ENCODE results near the gene PIK3CA.

PIK3CA gene

GRCh38 chr3:179166561-179167201 is 18.5 kb downstream of the PIK3CA start:
- H3K9ac ChIP-seq (ENCODE audit: low read depth, low read length): no peak overlapping the region
- ATAC-seq (ENCODE audit: insufficient read depth, low read depth) (no peak), DNase-seq (no peak)
- H3K4me3 ChIP-seq (ENCODE audit: low read depth in 1 of 2, low read length in 2 of 2): no peak overlapping the region
- H3K27ac ChIP-seq (ENCODE audit: low read length): no peak overlapping the region
- H3K79me2 ChIP-seq (ENCODE audit: insufficient read depth, low read length): peaks cover 97% of the 10 kb centered on the region
- H3K36me3 ChIP-seq (ENCODE audit: insufficient read depth, low read length): no peaks in the 10 kb centered on the region
- H3K4me2 ChIP-seq (ENCODE audit: insufficient read depth, low read length): no peak overlapping the region
- H4K20me1 ChIP-seq (ENCODE audit: insufficient read depth, low read length): peaks cover 25% of the 10 kb centered on the region
- TF ChIP-seq, protein P1, sequence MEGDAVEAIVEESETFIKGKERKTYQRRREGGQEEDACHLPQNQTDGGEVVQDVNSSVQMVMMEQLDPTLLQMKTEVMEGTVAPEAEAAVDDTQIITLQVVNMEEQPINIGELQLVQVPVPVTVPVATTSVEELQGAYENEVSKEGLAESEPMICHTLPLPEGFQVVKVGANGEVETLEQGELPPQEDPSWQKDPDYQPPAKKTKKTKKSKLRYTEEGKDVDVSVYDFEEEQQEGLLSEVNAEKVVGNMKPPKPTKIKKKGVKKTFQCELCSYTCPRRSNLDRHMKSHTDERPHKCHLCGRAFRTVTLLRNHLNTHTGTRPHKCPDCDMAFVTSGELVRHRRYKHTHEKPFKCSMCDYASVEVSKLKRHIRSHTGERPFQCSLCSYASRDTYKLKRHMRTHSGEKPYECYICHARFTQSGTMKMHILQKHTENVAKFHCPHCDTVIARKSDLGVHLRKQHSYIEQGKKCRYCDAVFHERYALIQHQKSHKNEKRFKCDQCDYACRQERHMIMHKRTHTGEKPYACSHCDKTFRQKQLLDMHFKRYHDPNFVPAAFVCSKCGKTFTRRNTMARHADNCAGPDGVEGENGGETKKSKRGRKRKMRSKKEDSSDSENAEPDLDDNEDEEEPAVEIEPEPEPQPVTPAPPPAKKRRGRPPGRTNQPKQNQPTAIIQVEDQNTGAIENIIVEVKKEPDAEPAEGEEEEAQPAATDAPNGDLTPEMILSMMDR (IDR thresholded peaks at IDR 0.05; ENCODE audit: borderline replicate concordance, extremely low read depth, low read length, poor library complexity, severe bottlenecking): no peak
- TF ChIP-seq EZH2 (IDR thresholded peaks at IDR 0.05; ENCODE audit: borderline replicate concordance, low read depth, low read length, severe bottlenecking): no peak
- no peaks in the 10 kb centered on the region for H3K4me1 ChIP-seq (ENCODE audit: insufficient read depth, low read length)
- no peaks in the 10 kb centered on the region for H3K27me3 ChIP-seq (ENCODE audit: insufficient read depth, low read length, poor library complexity)
- peaks cover 5% of the 10 kb centered on the region for H3K9me3 ChIP-seq (ENCODE audit: insufficient read depth, low read length, severe bottlenecking)
- no peak overlapping the region for H2AFZ ChIP-seq (ENCODE audit: low read depth, low read length)

- no peaks in the 10 kb centered on the region for H3K4me1 ChIP-seq (ENCODE audit: insufficient read depth, low read length)
- H3K9me3 ChIP-seq (ENCODE audit: insufficient read depth, low read length, severe bottlenecking): peaks cover 5% of the 10 kb centered on the region
- H3K36me3 ChIP-seq (ENCODE audit: insufficient read depth, low read length): no peaks in the 10 kb centered on the region
- H3K4me3 ChIP-seq (ENCODE audit: low read depth in 1 of 2, low read length in 2 of 2): no peak overlapping the region
- no peak for ATAC-seq (ENCODE audit: insufficient read depth, low read depth)
- peaks cover 20% of the 10 kb centered on the region for H4K20me1 ChIP-seq (ENCODE audit: insufficient read depth, low read length)
- H3K4me2 ChIP-seq (ENCODE audit: insufficient read depth, low read length): no peak overlapping the region
- TF ChIP-seq EZH2 (IDR thresholded peaks at IDR 0.05; ENCODE audit: borderline replicate concordance, low read depth, low read length, severe bottlenecking): no peak
- TF ChIP-seq, protein P1 (IDR thresholded peaks at IDR 0.05; ENCODE audit: borderline replicate concordance, extremely low read depth, low read length, poor library complexity, severe bottlenecking): no peak
- H3K9ac ChIP-seq (ENCODE audit: low read depth, low read length): no peak overlapping the region
- no peak overlapping the region for H3K27ac ChIP-seq (ENCODE audit: low read length)
- H3K27me3 ChIP-seq (ENCODE audit: insufficient read depth, low read length, poor library complexity): no peaks in the 10 kb centered on the region
- H3K79me2 ChIP-seq (ENCODE audit: insufficient read depth, low read length): peaks cover 91% of the 10 kb centered on the region
- DNase-seq: no peak
- no peak overlapping the region for H2AFZ ChIP-seq (ENCODE audit: low read depth, low read length)
Measured at GRCh38 chr3:179168918-179169317, 20.8 kb downstream of the PIK3CA start.

DNA sequence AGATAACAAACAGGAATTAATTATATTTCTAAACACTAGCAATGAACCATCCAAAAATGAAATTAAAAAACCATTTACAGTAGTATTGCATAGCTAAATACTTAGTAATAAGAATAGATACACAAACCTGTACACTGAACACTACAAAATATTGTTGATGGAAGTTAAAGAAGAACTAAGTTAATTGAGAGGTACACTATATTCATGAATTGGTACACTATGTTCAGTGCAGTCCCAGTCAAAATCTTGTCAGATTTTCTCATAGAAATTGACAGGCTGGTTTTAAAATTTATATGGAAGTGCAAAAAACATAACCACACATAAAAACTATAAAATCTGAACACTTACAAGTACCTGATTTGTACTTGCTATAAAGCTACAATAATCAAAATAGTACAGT is 24.4 kb downstream of the PIK3CA start:
- Histone ChIP-seq H4K20me1 (ENCODE audit: insufficient read depth, low read length) (peaks cover 23% of the 10 kb centered on the region), H2AFZ (ENCODE audit: low read depth, low read length) (no peak overlapping the region), H3K27me3 (ENCODE audit: insufficient read depth, low read length, poor library complexity) (no peaks in the 10 kb centered on the region), H3K4me2 (ENCODE audit: insufficient read depth, low read length) (no peak overlapping the region), H3K9me3 (ENCODE audit: insufficient read depth, low read length, severe bottlenecking) (peaks cover 5% of the 10 kb centered on the region), H3K9ac (ENCODE audit: low read depth, low read length) (no peak overlapping the region), H3K36me3 (ENCODE audit: insufficient read depth, low read length) (no peaks in the 10 kb centered on the region), H3K27ac (ENCODE audit: low read length) (no peak overlapping the region), H3K79me2 (ENCODE audit: insufficient read depth, low read length) (peaks cover 90% of the 10 kb centered on the region), H3K4me1 (ENCODE audit: insufficient read depth, low read length) (no peaks in the 10 kb centered on the region), H3K4me3 (ENCODE audit: low read depth in 1 of 2, low read length in 2 of 2) (no peak overlapping the region)
- TF ChIP-seq, protein P1 (IDR thresholded peaks at IDR 0.05; ENCODE audit: borderline replicate concordance, extremely low read depth, low read length, poor library complexity, severe bottlenecking): no peak
- no peak for TF ChIP-seq EZH2 (IDR thresholded peaks at IDR 0.05; ENCODE audit: borderline replicate concordance, low read depth, low read length, severe bottlenecking)
- no peak for ATAC-seq (ENCODE audit: insufficient read depth, low read depth)
- DNase-seq: no peak

Data from DND-41 (cell line).